Measurements from ENCODE around the gene TNRC6C. TPM values are rescaled to one million over a fixed set of nuclear protein-coding genes. Genes with fewer than 3 reads are reported as not detected.

TNRC6C gene
- polyA plus RNA-seq, 3 donors, result 0.38 to 0.80 (median 0.46) TPM

DNA sequence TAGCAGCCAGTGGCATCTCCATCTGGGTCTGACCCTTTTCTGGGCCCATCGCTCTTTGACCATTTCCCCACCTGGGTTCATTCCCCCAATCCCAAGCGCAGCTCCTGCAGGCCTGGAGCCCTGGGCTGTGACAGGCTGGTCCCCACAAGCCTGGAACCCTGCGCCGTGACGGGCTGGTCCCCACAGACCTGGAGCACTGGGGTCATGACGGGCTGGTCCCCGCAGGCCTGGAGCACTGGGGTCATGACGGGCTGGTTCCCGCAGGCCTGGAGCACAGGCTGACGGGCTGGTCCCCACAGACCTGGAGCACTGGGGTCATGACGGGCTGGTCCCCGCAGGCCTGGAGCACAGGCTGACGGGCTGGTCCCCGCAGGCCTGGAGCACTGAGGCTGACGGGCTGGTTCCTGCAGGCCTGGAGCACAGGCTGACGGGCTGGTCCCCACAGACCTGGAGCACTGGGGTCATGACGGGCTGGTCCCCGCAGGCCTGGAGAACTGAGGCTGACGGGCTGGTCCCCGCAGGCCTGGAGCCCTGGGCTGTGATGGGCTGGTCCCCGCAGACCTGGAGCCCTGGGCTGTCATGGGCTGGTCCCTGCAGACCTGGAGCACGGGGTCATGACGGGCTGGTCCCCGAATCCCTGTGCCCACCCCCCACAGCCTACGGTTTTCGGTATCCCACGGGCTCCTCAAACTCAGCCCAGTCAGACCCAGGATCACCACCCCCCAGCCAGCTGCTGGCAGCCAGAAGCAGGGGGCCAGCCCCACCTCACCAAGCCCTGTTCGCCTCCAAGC, 153.4 kb downstream of the TNRC6C start:
- Histone ChIP-seq H4K20me1 (ENCODE audit: insufficient read depth, low read length) (peaks cover 84% of the 10 kb centered on the region), H3K9ac (ENCODE audit: insufficient read depth, low read length, poor library complexity, severe bottlenecking) (no peak overlapping the region), H3K4me1 (ENCODE audit: control insufficient read depth in 1 of 2, insufficient read depth in 2 of 2, low read length in 2 of 2) (peaks cover 16 to 24% of the 10 kb centered on the region in 2 donors), H3K9me3 (replicated peaks in 1 of 2; ENCODE audit: control insufficient read depth in 1 of 2, insufficient read depth in 1 of 2, low read length in 2 of 2) (no peaks in the 10 kb centered on the region), H2AFZ (ENCODE audit: insufficient read depth, low read depth, low read length, poor library complexity, severe bottlenecking) (no peak overlapping the region), H3K4me2 (replicated peaks; ENCODE audit: extremely low read depth, low read length, poor library complexity, severe bottlenecking) (no peak overlapping the region), H3K79me2 (ENCODE audit: insufficient read depth, low read length) (no peaks in the 10 kb centered on the region), H3K27me3 (ENCODE audit: control insufficient read depth in 2 of 2, insufficient read depth in 2 of 2, low read length in 2 of 2) (no peaks in the 10 kb centered on the region), H3K4me3 (replicated peaks in 1 of 3; ENCODE audit: low read depth in 2 of 3, low read length in 3 of 3) (no peak overlapping the region), H3K27ac (ENCODE audit: low read depth in 1 of 2, low read length in 2 of 2) (no peak overlapping the region), H3K36me3 (replicated peaks in 1 of 2; ENCODE audit: control insufficient read depth in 1 of 2, insufficient read depth in 2 of 2, low read length in 2 of 2) (peaks cover 61 to 82% of the 10 kb centered on the region in 2 donors)
- Mint-ChIP-seq H3K4me3 (no peak overlapping the region), H3K4me1 (peaks cover 26% of the 10 kb centered on the region), H3K27me3 (ENCODE audit: low read depth in 3 of 3) (peaks cover 0 to 5% (median 0%) of the 10 kb centered on the region in 3 donors), H3K27ac (peak overlapping the region in 3 of 7 donors; percentile 47 to 77 (median 70)), H3K9me3 (peaks cover 0 to 2% (median 0%) of the 10 kb centered on the region in 7 donors), H3K36me3 (peaks cover 63 to 88% of the 10 kb centered on the region in 2 donors)
- intact Hi-C loops (cut with micrococcal nuclease), result loop anchor here (2.0 to 10.0 kb wide), 5 partner anchors 15 to 313 kb away; no protein-coding TSS in a partner anchor
- no peak for DNase-seq
- WGBS (ENCODE audit: insufficient coverage), result 95% methylated on average over 28 of the region's 28 CpGs
- TF ChIP-seq, protein P1, sequence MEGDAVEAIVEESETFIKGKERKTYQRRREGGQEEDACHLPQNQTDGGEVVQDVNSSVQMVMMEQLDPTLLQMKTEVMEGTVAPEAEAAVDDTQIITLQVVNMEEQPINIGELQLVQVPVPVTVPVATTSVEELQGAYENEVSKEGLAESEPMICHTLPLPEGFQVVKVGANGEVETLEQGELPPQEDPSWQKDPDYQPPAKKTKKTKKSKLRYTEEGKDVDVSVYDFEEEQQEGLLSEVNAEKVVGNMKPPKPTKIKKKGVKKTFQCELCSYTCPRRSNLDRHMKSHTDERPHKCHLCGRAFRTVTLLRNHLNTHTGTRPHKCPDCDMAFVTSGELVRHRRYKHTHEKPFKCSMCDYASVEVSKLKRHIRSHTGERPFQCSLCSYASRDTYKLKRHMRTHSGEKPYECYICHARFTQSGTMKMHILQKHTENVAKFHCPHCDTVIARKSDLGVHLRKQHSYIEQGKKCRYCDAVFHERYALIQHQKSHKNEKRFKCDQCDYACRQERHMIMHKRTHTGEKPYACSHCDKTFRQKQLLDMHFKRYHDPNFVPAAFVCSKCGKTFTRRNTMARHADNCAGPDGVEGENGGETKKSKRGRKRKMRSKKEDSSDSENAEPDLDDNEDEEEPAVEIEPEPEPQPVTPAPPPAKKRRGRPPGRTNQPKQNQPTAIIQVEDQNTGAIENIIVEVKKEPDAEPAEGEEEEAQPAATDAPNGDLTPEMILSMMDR (IDR thresholded peaks at IDR 0.05), result no peak

DNA sequence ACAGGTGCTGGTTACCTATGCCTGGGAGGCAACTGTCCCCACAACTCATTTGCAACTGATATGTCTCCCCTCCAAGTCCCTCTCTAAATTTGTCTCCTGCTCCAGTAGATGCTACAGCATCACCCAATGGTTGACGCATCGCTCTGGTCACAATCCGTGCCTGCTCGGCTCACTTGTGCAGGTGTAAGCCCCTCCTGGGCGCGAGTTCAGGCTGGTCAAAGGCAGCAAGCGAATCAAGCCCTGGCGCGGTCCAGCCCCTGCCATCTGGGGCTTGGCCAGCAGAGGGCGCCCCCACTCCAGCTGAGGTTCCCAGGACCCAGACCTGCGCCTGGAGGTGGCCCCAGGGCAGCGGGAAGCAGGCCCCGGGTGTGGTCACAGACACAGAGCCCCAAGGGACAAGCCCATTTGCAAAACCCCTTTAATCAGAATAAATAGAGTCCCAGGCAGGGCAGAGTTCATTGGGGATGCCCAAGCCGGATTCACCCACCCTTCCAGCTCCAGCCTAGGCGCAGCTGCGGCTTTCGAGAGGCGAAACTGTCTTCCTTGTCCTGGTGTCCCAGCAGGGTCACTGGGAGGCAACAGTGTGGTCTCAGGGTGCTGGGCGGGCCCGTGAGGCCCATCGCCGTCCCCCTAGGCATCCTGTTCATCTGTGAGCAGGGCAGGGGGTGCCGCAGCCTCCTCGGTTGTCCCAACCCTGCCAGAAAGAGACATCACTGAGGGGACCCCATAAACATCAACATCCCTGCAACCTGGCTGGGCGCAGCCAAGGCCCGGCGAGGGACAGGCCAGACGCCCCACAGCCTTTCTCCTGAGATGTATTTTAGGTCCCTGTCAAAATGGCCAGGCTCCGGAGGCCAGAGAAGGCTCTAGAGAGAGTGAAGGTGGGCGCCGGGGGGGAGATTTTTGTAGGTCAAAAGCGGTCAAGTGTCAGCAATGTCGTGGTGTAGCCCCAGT, 154.3 kb downstream of the TNRC6C start:
- H2AFZ ChIP-seq (ENCODE audit: insufficient read depth, low read depth, low read length, poor library complexity, severe bottlenecking), result no peak overlapping the region
- peaks cover 29% of the 10 kb centered on the region for H3K4me1 Mint-ChIP-seq

More for the DNA sequence above, 154.3 kb downstream of the TNRC6C start:
- Histone ChIP-seq H3K9me3 (replicated peaks in 1 of 2; ENCODE audit: control insufficient read depth in 1 of 2, insufficient read depth in 1 of 2, low read length in 2 of 2) (no peaks in the 10 kb centered on the region), H3K4me2 (replicated peaks; ENCODE audit: extremely low read depth, low read length, poor library complexity, severe bottlenecking) (no peak overlapping the region), H3K79me2 (ENCODE audit: insufficient read depth, low read length) (no peaks in the 10 kb centered on the region), H3K9ac (ENCODE audit: insufficient read depth, low read length, poor library complexity, severe bottlenecking) (no peak overlapping the region), H4K20me1 (ENCODE audit: insufficient read depth, low read length) (peaks cover 92% of the 10 kb centered on the region), H3K4me3 (replicated peaks in 1 of 3; ENCODE audit: low read depth in 2 of 3, low read length in 3 of 3) (no peak overlapping the region), H3K27me3 (ENCODE audit: control insufficient read depth in 2 of 2, insufficient read depth in 2 of 2, low read length in 2 of 2) (no peaks in the 10 kb centered on the region), H3K27ac (ENCODE audit: low read depth in 1 of 2, low read length in 2 of 2) (no peak overlapping the region), H3K4me1 (ENCODE audit: control insufficient read depth in 1 of 2, insufficient read depth in 2 of 2, low read length in 2 of 2) (peaks cover 16 to 28% of the 10 kb centered on the region in 2 donors), H3K36me3 (replicated peaks in 1 of 2; ENCODE audit: control insufficient read depth in 1 of 2, insufficient read depth in 2 of 2, low read length in 2 of 2) (peaks cover 66 to 83% of the 10 kb centered on the region in 2 donors)
- WGBS (ENCODE audit: insufficient coverage), result 66% methylated on average over 29 of the region's 33 CpGs
- H3K27me3 Mint-ChIP-seq (ENCODE audit: low read depth in 3 of 3), result peaks cover 0 to 5% (median 0%) of the 10 kb centered on the region in 3 donors
- TF ChIP-seq, protein P1 (IDR thresholded peaks at IDR 0.05), result peak; percentile 98
- H3K9me3 Mint-ChIP-seq, result peaks cover 0 to 2% (median 0%) of the 10 kb centered on the region in 7 donors
- H3K27ac Mint-ChIP-seq, result peak overlapping the region in 6 of 7 donors; percentile 47 to 90 (median 66)
- peaks cover 58 to 86% of the 10 kb centered on the region in 2 donors for H3K36me3 Mint-ChIP-seq
- peak; percentile 64 to 71 (median 71) for DNase-seq
- intact Hi-C loops (cut with micrococcal nuclease), result loop anchor here (2.0 to 10.0 kb wide), 5 partner anchors 14 to 312 kb away; no protein-coding TSS in a partner anchor
- H3K4me3 Mint-ChIP-seq, result peak overlapping the region in 1 of 2 donors; percentile 30

Data from CD14-positive monocyte (primary cell).